Embryonic facial prominence (tissue), 1 donor: ENCODE measurements around the gene SH3BP4.
"Not testable (repeated sequence)": the region's sequence is repeated elsewhere in the genome, so short reads cannot be mapped to it uniquely, and the experiment has no call there.

Source experiments
- DNase-seq: peaks from one replicate; pipeline ENCODE4 v3.0.0-alpha.2; 2016; ENCODE audit errors: extremely low spot score

The SH3BP4 gene

GRCh38 chr2:235010117-235010714 is 58.4 kb downstream of the SH3BP4 start:
- no peak for DNase-seq

- DNase-seq, result no peak
Measured at GRCh38 chr2:235011607-235011928, 59.8 kb downstream of the SH3BP4 start.

- DNase-seq, result no peak
Measured at GRCh38 chr2:235011929-235012631, 60.3 kb downstream of the SH3BP4 start.

GRCh38 chr2:235017441-235017840 is 65.6 kb downstream of the SH3BP4 start:
- DNase-seq, result no peak

- DNase-seq, result no peak
Measured at GRCh38 chr2:235018838-235019237, 67.0 kb downstream of the SH3BP4 start.

- not testable (repeated sequence) for DNase-seq
Measured at GRCh38 chr2:235020141-235020540, 68.3 kb downstream of the SH3BP4 start.

GRCh38 chr2:235021752-235022151 is 69.9 kb downstream of the SH3BP4 start:
- DNase-seq, result no peak

- no peak for DNase-seq
Measured at GRCh38 chr2:235024191-235024860, 72.5 kb downstream of the SH3BP4 start.

- DNase-seq, result no peak
Measured at GRCh38 chr2:235024931-235025773, 73.3 kb downstream of the SH3BP4 start.

GRCh38 chr2:235025800-235026536 is 74.2 kb downstream of the SH3BP4 start:
- DNase-seq, result no peak

GRCh38 chr2:235026649-235027557 is 75.1 kb downstream of the SH3BP4 start:
- DNase-seq, result no peak

- no peak for DNase-seq
Measured at GRCh38 chr2:235027558-235028214, 75.9 kb downstream of the SH3BP4 start.

GRCh38 chr2:235028646-235029045 is 76.8 kb downstream of the SH3BP4 start:
- DNase-seq, result no peak

GRCh38 chr2:235029054-235029453 is 77.2 kb downstream of the SH3BP4 start:
- no peak for DNase-seq

- no peak for DNase-seq
Measured at GRCh38 chr2:235030126-235030525, 78.3 kb downstream of the SH3BP4 start.

- no peak for DNase-seq
Measured at GRCh38 chr2:235030936-235031335, 79.1 kb downstream of the SH3BP4 start.

- no peak for DNase-seq
Measured at GRCh38 chr2:235031686-235032373, 80.0 kb downstream of the SH3BP4 start.

- DNase-seq, result no peak
Measured at GRCh38 chr2:235032466-235032865, 80.6 kb downstream of the SH3BP4 start.

- DNase-seq, result no peak
Measured at GRCh38 chr2:235032949-235033348, 81.1 kb downstream of the SH3BP4 start.
